ENCODE measurements around the gene IL25. TPM values are rescaled to one million over a fixed set of nuclear protein-coding genes. Genes with fewer than 3 reads are reported as not detected.
"Not testable (repeated sequence)": the region's sequence is repeated elsewhere in the genome, so short reads cannot be mapped to it uniquely, and the experiment has no call there.

Gene IL25
- total RNA-seq, 1 donor from 2014 or later = not detected

GRCh38 chr14:23386999-23387398 is 14.4 kb downstream of the IL25 start:
- no peak for ATAC-seq (ENCODE audit: low read depth)
- Mint-ChIP-seq H3K4me3 (no peak overlapping the region), H3K27ac (no peak overlapping the region), H3K4me1 (no peaks in the 10 kb centered on the region), H3K36me3 (ENCODE audit: low read depth) (no peaks in the 10 kb centered on the region), H3K9me3 (no peaks in the 10 kb centered on the region), H3K27me3 (peaks cover 34% of the 10 kb centered on the region)
- POLR2A ChIA-PET = interaction anchor here (0.6 kb wide), 1 partner anchor 327 kb away, joined by 4 read pairs; no protein-coding TSS in a partner anchor
- intact Hi-C loops (cut with micrococcal nuclease) = no loop called here
- DNase-seq = no peak
- CTCF ChIA-PET = no interaction called here
- TF ChIP-seq, protein P1, sequence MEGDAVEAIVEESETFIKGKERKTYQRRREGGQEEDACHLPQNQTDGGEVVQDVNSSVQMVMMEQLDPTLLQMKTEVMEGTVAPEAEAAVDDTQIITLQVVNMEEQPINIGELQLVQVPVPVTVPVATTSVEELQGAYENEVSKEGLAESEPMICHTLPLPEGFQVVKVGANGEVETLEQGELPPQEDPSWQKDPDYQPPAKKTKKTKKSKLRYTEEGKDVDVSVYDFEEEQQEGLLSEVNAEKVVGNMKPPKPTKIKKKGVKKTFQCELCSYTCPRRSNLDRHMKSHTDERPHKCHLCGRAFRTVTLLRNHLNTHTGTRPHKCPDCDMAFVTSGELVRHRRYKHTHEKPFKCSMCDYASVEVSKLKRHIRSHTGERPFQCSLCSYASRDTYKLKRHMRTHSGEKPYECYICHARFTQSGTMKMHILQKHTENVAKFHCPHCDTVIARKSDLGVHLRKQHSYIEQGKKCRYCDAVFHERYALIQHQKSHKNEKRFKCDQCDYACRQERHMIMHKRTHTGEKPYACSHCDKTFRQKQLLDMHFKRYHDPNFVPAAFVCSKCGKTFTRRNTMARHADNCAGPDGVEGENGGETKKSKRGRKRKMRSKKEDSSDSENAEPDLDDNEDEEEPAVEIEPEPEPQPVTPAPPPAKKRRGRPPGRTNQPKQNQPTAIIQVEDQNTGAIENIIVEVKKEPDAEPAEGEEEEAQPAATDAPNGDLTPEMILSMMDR (IDR thresholded peaks at IDR 0.05) = no peak

GRCh38 chr14:23387916-23388882 is 15.6 kb downstream of the IL25 start:
- intact Hi-C loops (cut with micrococcal nuclease) = no loop called here
- Mint-ChIP-seq H3K9me3 (no peaks in the 10 kb centered on the region), H3K27ac (no peak overlapping the region), H3K36me3 (ENCODE audit: low read depth) (no peaks in the 10 kb centered on the region), H3K4me1 (no peaks in the 10 kb centered on the region), H3K4me3 (no peak overlapping the region), H3K27me3 (peaks cover 30% of the 10 kb centered on the region)
- ChIA-PET CTCF (interaction anchor here (1.5 kb wide), 1 partner anchor 8 kb away, joined by 7 read pairs; no protein-coding TSS in a partner anchor), POLR2A (no interaction called here)
- TF ChIP-seq, protein P1 (IDR thresholded peaks at IDR 0.05) = no peak
- ATAC-seq (ENCODE audit: low read depth) (no peak), DNase-seq (no peak)

DNA sequence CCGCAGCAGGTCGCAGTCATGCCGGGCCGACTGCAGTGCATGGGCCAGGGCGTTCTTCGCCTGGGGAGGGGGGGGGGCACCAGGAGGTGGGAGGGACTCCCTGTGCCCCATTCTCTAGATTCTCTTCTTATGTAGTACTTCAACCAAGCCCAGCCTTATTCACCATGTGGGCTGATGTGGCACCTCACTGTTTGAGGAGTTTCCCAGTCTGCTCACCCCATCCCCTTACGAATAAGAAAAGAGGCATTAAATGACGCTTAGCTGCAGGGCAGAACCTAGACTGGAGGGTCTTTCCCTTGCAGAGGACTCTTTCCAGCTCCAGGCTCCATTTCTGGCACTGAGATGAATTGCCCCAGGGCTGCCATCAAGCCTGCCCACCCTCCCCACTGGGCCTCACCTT is 16.4 kb downstream of the IL25 start:
- no peak for DNase-seq
- TF ChIP-seq, protein P1 (IDR thresholded peaks at IDR 0.05) = no peak
- CTCF ChIA-PET = interaction anchor here (1.5 kb wide), 1 partner anchor 9 kb away, joined by 7 read pairs; no protein-coding TSS in a partner anchor
- POLR2A ChIA-PET = no interaction called here
- Mint-ChIP-seq H3K27me3 (peaks cover 30% of the 10 kb centered on the region), H3K4me3 (no peak overlapping the region), H3K9me3 (no peaks in the 10 kb centered on the region), H3K4me1 (no peaks in the 10 kb centered on the region), H3K27ac (no peak overlapping the region), H3K36me3 (ENCODE audit: low read depth) (no peaks in the 10 kb centered on the region)
- ATAC-seq (ENCODE audit: low read depth) = no peak
- intact Hi-C loops (cut with micrococcal nuclease) = no loop called here

DNA sequence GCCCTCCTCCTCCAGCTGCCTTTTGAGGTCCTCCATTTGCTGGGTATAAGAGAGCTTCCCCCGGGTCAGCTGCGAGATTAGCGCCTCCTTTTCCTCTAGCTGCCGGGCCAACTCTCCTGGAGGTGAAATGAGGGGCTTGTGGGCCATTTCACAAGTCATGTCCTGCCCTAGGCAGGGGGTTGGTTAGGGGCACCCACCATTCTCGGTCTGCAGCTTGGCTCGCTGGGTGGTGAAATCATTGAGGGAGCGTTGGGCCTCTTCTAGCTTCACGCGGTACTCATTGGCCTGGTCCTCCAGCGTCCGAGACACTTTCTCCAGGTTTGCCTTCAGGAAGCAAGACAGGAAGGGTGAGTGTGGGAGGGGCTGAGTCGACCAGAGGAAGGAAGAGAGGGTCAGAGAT is 16.8 kb downstream of the IL25 start:
- TF ChIP-seq, protein P1 (IDR thresholded peaks at IDR 0.05) = no peak
- Mint-ChIP-seq H3K27ac (no peak overlapping the region), H3K4me3 (no peak overlapping the region), H3K9me3 (no peaks in the 10 kb centered on the region), H3K36me3 (ENCODE audit: low read depth) (no peaks in the 10 kb centered on the region), H3K4me1 (no peaks in the 10 kb centered on the region), H3K27me3 (peaks cover 31% of the 10 kb centered on the region)
- ChIA-PET CTCF (interaction anchor here (1.5 kb wide), 1 partner anchor 9 kb away, joined by 7 read pairs; no protein-coding TSS in a partner anchor), POLR2A (no interaction called here)
- no peak for DNase-seq
- intact Hi-C loops (cut with micrococcal nuclease) = no loop called here
- no peak for ATAC-seq (ENCODE audit: low read depth)

GRCh38 chr14:23389871-23390270 is 17.3 kb downstream of the IL25 start:
- ATAC-seq (ENCODE audit: low read depth); H3K36me3 Mint-ChIP-seq (ENCODE audit: low read depth); DNase-seq; H3K4me3 Mint-ChIP-seq; H3K9me3 Mint-ChIP-seq; H3K27ac Mint-ChIP-seq; intact Hi-C loops (cut with micrococcal nuclease); POLR2A ChIA-PET; H3K4me1 Mint-ChIP-seq: not testable (repeated sequence)
- peaks cover 31% of the 10 kb centered on the region for H3K27me3 Mint-ChIP-seq
- CTCF ChIA-PET = interaction anchor here (1.5 kb wide), 1 partner anchor 10 kb away, joined by 7 read pairs; no protein-coding TSS in a partner anchor

Data from activated B cell treated with CpG ODN at 0.5 μM for 24 hours (primary cell).